ENCODE data around the gene ISX. TPM values are rescaled to one million over a fixed set of nuclear protein-coding genes. Genes with fewer than 3 reads are reported as not detected.

ISX gene
- total RNA-seq, 2 experiments from 2014 or later = not detected

DNA sequence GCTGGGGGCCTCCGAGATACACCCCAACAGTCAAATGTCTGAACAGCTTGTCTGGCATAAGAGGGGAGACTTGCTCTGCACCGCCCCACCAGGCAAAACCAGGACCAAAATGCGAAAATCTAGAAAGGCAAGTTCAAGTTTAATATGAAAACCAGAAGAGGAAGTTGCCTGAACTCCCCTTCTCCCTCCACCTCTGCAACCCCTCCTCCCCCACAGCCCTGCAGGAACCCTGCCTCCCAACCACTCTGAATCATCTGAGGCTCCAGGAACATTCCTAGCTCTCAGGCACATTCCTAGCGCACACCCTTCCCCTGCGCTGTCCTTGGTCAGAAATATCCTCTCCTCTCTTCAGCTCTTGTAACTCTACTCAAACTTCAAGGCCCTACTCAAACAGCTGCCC is 36.7 kb downstream of the ISX start:
- POLR2A ChIA-PET = no interaction called here
- no peaks in the 10 kb centered on the region for H3K4me1 Mint-ChIP-seq

DNA sequence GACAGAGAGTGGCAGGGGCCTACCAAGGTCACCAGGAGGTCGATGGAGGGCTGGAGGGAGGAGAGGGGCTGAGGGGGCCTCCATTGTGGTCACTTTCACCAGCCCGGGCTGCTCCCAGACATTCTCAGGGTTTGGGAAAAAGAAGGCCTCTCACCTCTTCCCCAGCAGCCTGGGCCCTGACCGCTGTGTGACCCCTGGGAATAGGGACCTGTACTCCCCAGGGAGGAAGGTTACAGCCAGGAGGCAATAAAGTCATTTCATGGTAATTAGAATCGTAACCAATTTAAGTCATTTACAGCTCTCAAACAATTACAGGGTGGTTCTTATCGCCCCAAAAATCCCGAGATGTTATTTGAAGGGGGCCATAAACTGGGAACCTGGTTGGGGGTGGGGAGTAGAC is 37.8 kb downstream of the ISX start:
- ChIA-PET CTCF (interaction anchor here (1.2 kb wide), 1 partner anchor 80 kb away, joined by 3 read pairs; no protein-coding TSS in a partner anchor), POLR2A (no interaction called here)
- H3K36me3 Mint-ChIP-seq (ENCODE audit: low read depth) = no peaks in the 10 kb centered on the region
- no peaks in the 10 kb centered on the region for H3K9me3 Mint-ChIP-seq
- DNase-seq = no peak
- no peaks in the 10 kb centered on the region for H3K4me1 Mint-ChIP-seq
- H3K27ac Mint-ChIP-seq = no peak overlapping the region
- H3K27me3 Mint-ChIP-seq = peaks cover 4% of the 10 kb centered on the region
- no peak overlapping the region for H3K4me3 Mint-ChIP-seq

More for the DNA sequence above, 36.7 kb downstream of the ISX start:
- Mint-ChIP-seq H3K27ac (no peak overlapping the region), H3K36me3 (ENCODE audit: low read depth) (no peaks in the 10 kb centered on the region), H3K9me3 (no peaks in the 10 kb centered on the region), H3K4me3 (no peak overlapping the region), H3K27me3 (peaks cover 4% of the 10 kb centered on the region)
- CTCF ChIA-PET = no interaction called here
- DNase-seq = no peak

DNA sequence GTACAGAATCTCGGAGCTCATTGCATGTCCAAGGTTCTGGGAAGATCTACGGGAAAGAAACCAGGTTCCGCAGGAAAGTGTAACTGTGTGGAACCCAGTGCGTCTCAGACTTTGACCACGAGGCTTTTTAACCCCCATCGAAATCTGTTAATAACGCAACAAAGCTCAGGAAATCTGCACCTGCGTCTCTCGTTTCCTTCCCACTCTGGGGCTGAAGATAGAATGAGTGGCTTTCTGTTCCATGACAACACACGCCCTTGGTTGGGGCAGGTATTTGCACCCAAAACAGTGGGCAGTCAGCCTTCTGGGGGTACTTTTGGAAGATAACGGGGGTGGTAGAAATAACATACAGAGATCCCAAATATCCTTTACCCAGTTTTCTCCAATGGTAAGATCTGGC is 38.5 kb downstream of the ISX start:
- H3K27me3 Mint-ChIP-seq = peaks cover 4% of the 10 kb centered on the region
- DNase-seq = no peak
- no peaks in the 10 kb centered on the region for H3K36me3 Mint-ChIP-seq (ENCODE audit: low read depth)
- POLR2A ChIA-PET = no interaction called here
- H3K4me3 Mint-ChIP-seq = no peak overlapping the region
- CTCF ChIA-PET = interaction anchor here (1.2 kb wide), 1 partner anchor 81 kb away, joined by 3 read pairs; no protein-coding TSS in a partner anchor
- H3K4me1 Mint-ChIP-seq = no peaks in the 10 kb centered on the region
- H3K27ac Mint-ChIP-seq = no peak overlapping the region
- H3K9me3 Mint-ChIP-seq = no peaks in the 10 kb centered on the region

DNA sequence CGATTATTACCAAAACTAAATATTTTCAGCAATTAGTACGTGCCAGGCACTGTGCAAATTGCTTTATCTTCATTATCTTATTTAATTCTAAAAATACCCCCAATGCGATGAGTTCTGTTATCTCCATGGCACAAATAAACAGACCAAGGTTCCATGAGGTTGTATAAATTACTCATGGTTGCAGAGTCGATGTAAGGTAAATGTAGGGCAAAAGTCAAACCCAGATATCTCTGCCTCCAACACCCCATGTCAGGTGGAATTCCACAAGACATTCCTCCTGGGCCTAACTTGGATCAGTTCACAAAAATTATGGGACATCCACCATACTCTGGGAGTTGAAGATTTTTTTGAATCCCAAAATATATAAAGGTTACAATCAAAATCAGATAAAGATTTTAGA is 43.7 kb downstream of the ISX start:
- CTCF ChIA-PET = no interaction called here
- Mint-ChIP-seq H3K4me1 (no peaks in the 10 kb centered on the region), H3K27me3 (peaks cover 4% of the 10 kb centered on the region), H3K9me3 (no peaks in the 10 kb centered on the region), H3K36me3 (ENCODE audit: low read depth) (no peaks in the 10 kb centered on the region), H3K27ac (no peak overlapping the region), H3K4me3 (no peak overlapping the region)
- POLR2A ChIA-PET = no interaction called here
- no peak for DNase-seq

DNA sequence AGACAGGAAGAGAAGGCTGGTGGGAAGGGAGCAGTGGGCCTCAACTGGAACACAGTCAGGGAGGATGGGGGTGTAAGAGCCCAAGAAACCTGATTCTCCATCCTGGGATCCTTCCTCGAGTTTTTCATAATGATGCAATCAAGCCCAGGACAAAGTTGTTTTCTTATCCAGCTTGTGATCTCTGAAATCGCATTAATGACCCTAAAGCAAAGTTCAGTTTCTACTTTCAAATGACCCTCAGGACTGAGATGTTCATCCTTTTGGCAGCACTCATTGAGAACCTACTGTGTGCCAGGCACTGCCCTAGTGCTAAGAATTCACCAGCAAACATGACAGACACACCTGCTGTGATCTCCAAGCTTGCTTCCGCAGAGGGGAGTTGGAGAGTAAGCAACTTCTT is 45.3 kb downstream of the ISX start:
- Mint-ChIP-seq H3K4me3 (no peak overlapping the region), H3K36me3 (ENCODE audit: low read depth) (no peaks in the 10 kb centered on the region), H3K9me3 (no peaks in the 10 kb centered on the region), H3K4me1 (no peaks in the 10 kb centered on the region), H3K27me3 (no peaks in the 10 kb centered on the region), H3K27ac (no peak overlapping the region)
- ChIA-PET CTCF (no interaction called here), POLR2A (no interaction called here)
- DNase-seq = no peak

DNA sequence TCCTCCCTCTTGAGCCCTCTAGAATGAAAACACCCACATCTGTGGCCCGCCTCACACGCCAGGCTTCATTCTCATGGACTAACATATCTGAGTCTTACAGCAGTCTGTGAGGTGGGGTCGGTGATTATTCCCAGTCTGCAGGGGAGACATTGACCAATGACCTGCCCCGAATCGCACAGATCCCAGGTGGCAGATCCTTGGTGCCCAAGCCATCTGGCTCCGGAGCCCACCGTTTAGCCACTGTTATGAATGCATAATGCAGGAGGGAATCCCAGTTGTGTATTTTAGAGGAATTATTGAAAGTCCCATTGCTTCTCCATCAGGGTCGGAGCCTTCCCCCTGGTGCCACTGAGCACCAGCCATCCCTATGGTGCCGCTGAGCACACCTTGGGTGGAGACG is 47.4 kb downstream of the ISX start:
- DNase-seq = no peak
- Mint-ChIP-seq H3K27ac (no peak overlapping the region), H3K36me3 (ENCODE audit: low read depth) (no peaks in the 10 kb centered on the region), H3K27me3 (no peaks in the 10 kb centered on the region), H3K4me3 (no peak overlapping the region), H3K4me1 (no peaks in the 10 kb centered on the region), H3K9me3 (no peaks in the 10 kb centered on the region)
- POLR2A ChIA-PET = no interaction called here
- CTCF ChIA-PET = no interaction called here

DNA sequence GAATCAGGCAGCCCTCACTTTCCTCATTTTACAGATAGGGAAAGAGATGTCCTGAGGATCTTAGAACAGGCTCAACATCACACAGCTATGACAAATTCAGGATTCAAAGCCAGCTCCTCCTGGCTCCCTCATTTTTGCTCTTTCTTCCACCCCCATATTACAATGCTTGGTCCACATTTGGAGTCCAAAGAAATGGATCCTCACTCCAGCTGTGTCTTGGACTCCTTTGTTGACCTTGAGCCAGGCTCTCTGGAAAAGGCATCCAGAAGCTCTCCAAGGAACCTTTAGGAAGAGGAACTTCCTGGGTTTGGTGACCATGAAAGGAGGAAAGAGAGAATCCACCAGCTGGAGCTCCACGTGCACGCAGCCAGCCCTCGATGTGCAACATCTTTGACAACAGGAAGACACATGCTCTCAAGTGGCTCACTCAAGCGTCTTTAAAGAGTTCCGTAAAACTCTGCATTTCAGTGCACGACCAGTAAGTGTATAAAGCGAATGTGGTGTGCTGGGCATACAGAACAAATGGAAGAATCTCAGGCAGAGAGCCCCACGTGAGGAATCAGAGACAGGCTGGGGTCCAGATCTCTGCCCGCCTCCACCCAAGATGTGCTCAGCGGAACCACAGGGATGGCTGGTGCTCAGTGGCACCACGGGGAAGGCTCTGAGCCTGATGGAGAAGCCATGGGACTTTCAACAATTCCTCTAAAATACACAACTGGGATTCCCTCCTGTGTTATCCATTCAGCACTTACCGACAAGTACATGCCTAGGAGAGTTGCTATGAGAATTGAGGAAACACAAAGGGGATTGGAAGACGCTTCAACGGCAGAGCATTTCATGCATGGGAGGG is 48.4 kb downstream of the ISX start:
- no peaks in the 10 kb centered on the region for H3K9me3 Mint-ChIP-seq
- no peaks in the 10 kb centered on the region for H3K4me1 Mint-ChIP-seq
- no peak overlapping the region for H3K27ac Mint-ChIP-seq
- H3K36me3 Mint-ChIP-seq (ENCODE audit: low read depth) = no peaks in the 10 kb centered on the region
- CTCF ChIA-PET = no interaction called here
- POLR2A ChIA-PET = no interaction called here
- no peak overlapping the region for H3K4me3 Mint-ChIP-seq
- no peaks in the 10 kb centered on the region for H3K27me3 Mint-ChIP-seq
- DNase-seq = no peak

DNA sequence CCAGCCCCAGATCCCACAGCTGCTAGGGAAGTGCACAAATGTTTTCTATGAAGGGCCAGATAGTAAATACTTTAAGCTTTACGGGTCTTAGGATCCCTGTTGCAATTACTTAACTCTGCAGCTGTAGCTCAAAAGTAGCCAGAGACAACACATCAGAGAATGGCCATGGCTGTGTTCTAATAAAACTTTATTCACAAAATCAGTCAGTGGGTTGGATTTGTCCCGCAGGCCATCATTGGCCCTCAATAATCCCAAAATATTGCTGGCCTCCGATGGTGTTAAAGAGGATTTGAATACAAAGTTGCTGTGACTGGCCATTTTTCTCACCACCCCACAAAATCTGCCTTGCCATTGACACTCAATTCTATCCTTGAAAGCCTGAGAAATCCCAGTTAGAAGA is 49.6 kb downstream of the ISX start:
- CTCF ChIA-PET = no interaction called here
- DNase-seq = no peak
- no peaks in the 10 kb centered on the region for H3K27me3 Mint-ChIP-seq

DNA sequence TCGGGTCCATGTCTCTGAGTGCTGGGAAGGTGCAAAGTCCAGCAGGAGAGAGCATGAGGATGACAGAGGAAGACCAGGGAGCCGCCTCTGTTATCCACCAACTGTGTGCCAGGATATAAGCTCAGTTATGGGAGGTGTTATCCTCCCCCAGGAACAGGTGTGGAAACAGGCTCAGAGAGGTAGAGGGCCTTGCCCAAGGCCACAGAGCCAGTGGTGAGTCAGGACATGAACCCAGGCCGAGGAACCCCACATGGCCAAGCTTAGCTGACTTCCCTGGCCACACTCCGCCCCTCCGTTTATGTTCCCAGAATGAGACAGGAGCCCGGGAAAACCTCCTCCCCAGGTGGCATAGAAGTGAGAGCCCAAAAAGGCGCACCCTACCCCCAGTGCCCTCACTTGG is 50.3 kb downstream of the ISX start:
- Mint-ChIP-seq H3K9me3 (no peaks in the 10 kb centered on the region), H3K36me3 (ENCODE audit: low read depth) (no peaks in the 10 kb centered on the region), H3K4me1 (no peaks in the 10 kb centered on the region), H3K4me3 (no peak overlapping the region), H3K27ac (no peak overlapping the region), H3K27me3 (no peaks in the 10 kb centered on the region)
- DNase-seq = no peak
- CTCF ChIA-PET = no interaction called here
- POLR2A ChIA-PET = no interaction called here

More for the DNA sequence above, 49.6 kb downstream of the ISX start:
- POLR2A ChIA-PET = no interaction called here
- Mint-ChIP-seq H3K4me3 (no peak overlapping the region), H3K4me1 (no peaks in the 10 kb centered on the region), H3K9me3 (no peaks in the 10 kb centered on the region), H3K27ac (no peak overlapping the region), H3K36me3 (ENCODE audit: low read depth) (no peaks in the 10 kb centered on the region)

DNA sequence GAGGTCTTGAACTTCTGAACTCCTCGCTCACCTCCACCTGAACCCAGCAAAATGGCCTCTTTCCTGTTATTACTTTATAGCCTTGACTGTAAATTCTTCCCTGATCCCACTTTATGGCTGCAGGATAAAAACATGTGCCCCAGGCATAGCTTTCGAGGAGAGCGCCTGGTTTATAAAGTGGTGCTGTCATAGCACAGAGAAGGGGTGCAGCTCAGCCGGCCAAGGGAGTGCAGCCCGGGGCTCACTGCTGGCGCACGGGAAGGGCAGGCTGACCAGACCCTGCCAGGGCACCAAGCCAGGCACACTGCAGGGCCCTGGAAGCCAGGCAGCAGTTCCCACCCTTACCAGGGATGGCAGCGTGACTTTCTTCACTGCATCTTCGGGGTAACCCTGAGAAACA is 50.9 kb downstream of the ISX start:
- no peak overlapping the region for H3K4me3 Mint-ChIP-seq
- POLR2A ChIA-PET = no interaction called here
- H3K4me1 Mint-ChIP-seq = no peaks in the 10 kb centered on the region
- no peaks in the 10 kb centered on the region for H3K27me3 Mint-ChIP-seq
- no peaks in the 10 kb centered on the region for H3K36me3 Mint-ChIP-seq (ENCODE audit: low read depth)
- CTCF ChIA-PET = no interaction called here
- H3K27ac Mint-ChIP-seq = no peak overlapping the region
- DNase-seq = no peak
- H3K9me3 Mint-ChIP-seq = no peaks in the 10 kb centered on the region

DNA sequence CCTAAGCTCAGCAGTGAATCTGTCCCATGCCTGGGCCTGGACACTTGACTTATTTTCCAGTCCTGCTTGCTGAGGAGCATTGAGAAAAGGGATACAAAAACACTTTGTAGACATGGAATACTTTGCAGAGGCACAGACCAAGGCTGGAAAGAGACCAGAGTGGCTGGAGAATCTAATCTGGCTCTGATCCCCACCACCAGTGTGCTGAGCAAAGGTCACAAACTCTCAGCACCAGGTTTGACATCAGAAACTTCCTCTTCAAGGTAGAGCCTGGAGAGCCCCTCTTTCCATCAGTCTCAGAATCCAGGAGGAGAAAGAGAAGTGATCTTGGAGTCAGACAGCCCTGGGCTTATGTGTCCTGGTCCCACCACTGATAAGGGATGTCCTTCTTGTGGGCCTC is 53.5 kb downstream of the ISX start:
- POLR2A ChIA-PET = no interaction called here
- Mint-ChIP-seq H3K9me3 (no peaks in the 10 kb centered on the region), H3K27me3 (no peaks in the 10 kb centered on the region), H3K36me3 (ENCODE audit: low read depth) (no peaks in the 10 kb centered on the region), H3K4me3 (no peak overlapping the region), H3K4me1 (no peaks in the 10 kb centered on the region), H3K27ac (no peak overlapping the region)
- CTCF ChIA-PET = no interaction called here
- DNase-seq = no peak

DNA sequence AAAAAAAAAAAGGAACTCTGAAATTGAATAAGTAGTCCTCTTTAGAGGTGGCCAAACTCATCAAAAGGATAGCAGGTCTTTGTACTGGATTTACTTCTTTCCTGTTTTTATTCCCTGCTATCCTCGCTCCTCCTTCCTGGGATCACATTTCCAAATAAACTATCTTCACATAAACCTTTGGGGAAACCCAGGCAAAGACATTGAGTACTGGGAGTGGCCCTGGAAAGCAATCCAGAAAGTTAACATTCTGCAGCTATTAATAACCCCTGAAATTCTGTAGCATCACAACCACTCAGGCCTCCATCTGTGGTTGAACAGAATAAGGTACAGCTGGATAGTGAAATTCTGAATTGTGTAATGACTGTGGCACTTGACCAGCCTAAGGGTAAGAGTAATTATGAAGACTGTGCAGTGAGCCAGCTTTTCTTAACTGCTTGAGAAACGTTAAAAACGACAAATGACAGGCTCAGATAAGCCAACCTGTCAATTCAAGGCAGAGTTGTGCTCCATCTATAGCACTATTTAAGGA is 58.8 kb downstream of the ISX start:
- Mint-ChIP-seq H3K27ac (no peak overlapping the region), H3K9me3 (no peaks in the 10 kb centered on the region), H3K4me1 (peaks cover 2% of the 10 kb centered on the region), H3K4me3 (no peak overlapping the region), H3K27me3 (peaks cover 11% of the 10 kb centered on the region), H3K36me3 (ENCODE audit: low read depth) (no peaks in the 10 kb centered on the region)
- ChIA-PET POLR2A (no interaction called here), CTCF (interaction anchor here (1.9 kb wide), 1 partner anchor 26 kb away, joined by 5 read pairs; no protein-coding TSS in a partner anchor)
- no peak for DNase-seq

DNA sequence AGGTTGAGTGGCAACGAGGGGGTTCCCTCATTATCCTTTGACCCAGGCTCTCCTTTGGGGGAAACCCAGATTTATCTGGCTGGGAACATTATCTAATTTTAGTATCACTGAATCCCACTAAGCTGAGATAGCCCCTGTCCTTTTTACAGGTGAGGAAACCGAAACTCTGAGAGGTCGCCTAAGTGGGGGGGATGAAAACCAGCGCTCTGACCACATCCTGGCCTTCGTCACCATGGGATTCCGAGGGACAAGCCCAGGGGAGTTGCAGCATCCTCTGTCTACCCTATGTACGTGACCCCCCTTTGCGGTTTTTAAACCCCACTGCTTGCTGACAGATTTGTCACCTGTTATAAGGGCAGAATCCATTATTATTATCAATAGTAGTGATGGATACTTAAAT is 61.0 kb downstream of the ISX start:
- Mint-ChIP-seq H3K9me3 (no peaks in the 10 kb centered on the region), H3K27me3 (peaks cover 11% of the 10 kb centered on the region), H3K36me3 (ENCODE audit: low read depth) (no peaks in the 10 kb centered on the region), H3K4me1 (peaks cover 2% of the 10 kb centered on the region), H3K27ac (no peak overlapping the region), H3K4me3 (no peak overlapping the region)
- ChIA-PET CTCF (no interaction called here), POLR2A (no interaction called here)
- DNase-seq = no peak

DNA sequence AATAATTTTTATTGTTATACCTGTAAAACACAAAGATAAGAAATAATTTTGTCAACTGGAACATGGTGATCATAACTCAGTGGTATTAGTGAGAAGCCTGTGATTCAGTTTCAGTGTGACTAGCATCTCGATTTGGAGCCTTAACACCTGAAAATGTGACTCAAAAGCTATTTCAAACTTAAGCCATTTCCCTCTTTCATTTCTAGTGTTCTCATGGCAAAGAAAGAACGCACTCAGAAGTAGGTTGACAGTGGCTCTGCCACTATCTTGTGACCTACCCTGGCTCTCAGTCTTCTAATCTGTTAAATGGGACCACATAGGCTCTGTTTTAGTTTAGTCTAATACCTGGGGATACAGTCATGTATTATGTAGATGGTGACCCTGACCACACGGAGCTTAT is 62.7 kb downstream of the ISX start:
- Mint-ChIP-seq H3K4me3 (no peak overlapping the region), H3K4me1 (peaks cover 2% of the 10 kb centered on the region), H3K27me3 (peaks cover 20% of the 10 kb centered on the region), H3K9me3 (no peaks in the 10 kb centered on the region), H3K36me3 (ENCODE audit: low read depth) (no peaks in the 10 kb centered on the region), H3K27ac (no peak overlapping the region)
- ChIA-PET CTCF (interaction anchor here (0.7 to 0.9 kb wide), 2 partner anchors 22 to 27 kb away, joined by 3 to 4 read pairs; no protein-coding TSS in a partner anchor), POLR2A (no interaction called here)
- DNase-seq = no peak
